ENCODE results near the gene MAGOHB. TPM values are rescaled to one million over a fixed set of nuclear protein-coding genes. Genes with fewer than 3 reads are reported as not detected.
A peak's percentile ranks its signal among the peaks of the same experiment; 100 is the strongest.

Gene MAGOHB
- total and polyA plus RNA-seq, 4 donors, result 18.3 to 28.3 (median 21.3) TPM

- Histone ChIP-seq H3K36me3 (ENCODE audit: control insufficient read depth, insufficient read depth, low read length) (no peaks in the 10 kb centered on the region), H3K4me1 (ENCODE audit: control insufficient read depth, insufficient read depth, low read length) (no peaks in the 10 kb centered on the region), H3K27me3 (ENCODE audit: control insufficient read depth, insufficient read depth, low read length) (no peaks in the 10 kb centered on the region), H3K9me3 (ENCODE audit: control insufficient read depth, insufficient read depth, low read length) (no peaks in the 10 kb centered on the region), H3K4me3 (ENCODE audit: low read depth, low read length) (no peak overlapping the region), H3K27ac (ENCODE audit: low read depth, low read length) (no peak overlapping the region)
- WGBS (ENCODE audit: insufficient coverage), result no CpG with 5 or more reads among the region's 1 CpG
- no peak for DNase-seq (ENCODE audit: low read depth in 4 of 6, low spot score in 6 of 6)
These were observed 50.4 kb downstream of the MAGOHB start for GRCh38 chr12:10563002-10563401.

- no peaks in the 10 kb centered on the region for H3K4me1 ChIP-seq (ENCODE audit: control insufficient read depth, insufficient read depth, low read length)
- H3K4me3 ChIP-seq (ENCODE audit: low read depth, low read length), result no peak overlapping the region
- H3K27ac ChIP-seq (ENCODE audit: low read depth, low read length), result no peak overlapping the region
- WGBS (ENCODE audit: insufficient coverage), result no CpG with 5 or more reads among the region's 1 CpG
- no peaks in the 10 kb centered on the region for H3K36me3 ChIP-seq (ENCODE audit: control insufficient read depth, insufficient read depth, low read length)
- DNase-seq (ENCODE audit: low read depth in 4 of 6, low spot score in 6 of 6), result peak; percentile 7 to 86 (median 42)
- H3K27me3 ChIP-seq (ENCODE audit: control insufficient read depth, insufficient read depth, low read length), result no peaks in the 10 kb centered on the region
- H3K9me3 ChIP-seq (ENCODE audit: control insufficient read depth, insufficient read depth, low read length), result no peaks in the 10 kb centered on the region
These were observed 51.0 kb downstream of the MAGOHB start for GRCh38 chr12:10562306-10562933.

DNA sequence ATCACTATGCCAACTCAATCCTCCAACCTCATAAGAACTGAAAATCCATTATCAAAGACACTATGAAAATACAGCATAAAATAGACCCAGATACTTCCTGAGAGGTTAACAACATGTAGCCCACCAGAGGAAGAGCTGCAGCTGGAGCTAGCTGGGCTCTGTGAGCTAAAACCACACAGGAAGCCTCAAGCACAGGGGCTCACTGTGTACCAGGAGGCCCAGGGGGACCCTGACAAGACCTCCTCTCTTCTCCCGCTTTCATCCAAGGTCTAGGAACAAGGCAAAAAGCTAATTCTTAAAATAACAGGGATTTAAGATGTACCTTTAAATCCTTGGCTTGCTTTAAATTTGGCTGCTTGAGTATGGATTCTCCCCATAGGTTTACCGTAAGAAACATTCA, 54.2 kb downstream of the MAGOHB start:
- no peaks in the 10 kb centered on the region for H3K4me1 ChIP-seq (ENCODE audit: control insufficient read depth, insufficient read depth, low read length)
- no CpG with 5 or more reads among the region's 2 CpGs for WGBS (ENCODE audit: insufficient coverage)
- no peaks in the 10 kb centered on the region for H3K9me3 ChIP-seq (ENCODE audit: control insufficient read depth, insufficient read depth, low read length)
- H3K4me3 ChIP-seq (ENCODE audit: low read depth, low read length), result no peak overlapping the region
- DNase-seq (ENCODE audit: low read depth in 4 of 6, low spot score in 6 of 6), result no peak
- H3K27ac ChIP-seq (ENCODE audit: low read depth, low read length), result no peak overlapping the region
- no peaks in the 10 kb centered on the region for H3K27me3 ChIP-seq (ENCODE audit: control insufficient read depth, insufficient read depth, low read length)
- H3K36me3 ChIP-seq (ENCODE audit: control insufficient read depth, insufficient read depth, low read length), result no peaks in the 10 kb centered on the region

DNA sequence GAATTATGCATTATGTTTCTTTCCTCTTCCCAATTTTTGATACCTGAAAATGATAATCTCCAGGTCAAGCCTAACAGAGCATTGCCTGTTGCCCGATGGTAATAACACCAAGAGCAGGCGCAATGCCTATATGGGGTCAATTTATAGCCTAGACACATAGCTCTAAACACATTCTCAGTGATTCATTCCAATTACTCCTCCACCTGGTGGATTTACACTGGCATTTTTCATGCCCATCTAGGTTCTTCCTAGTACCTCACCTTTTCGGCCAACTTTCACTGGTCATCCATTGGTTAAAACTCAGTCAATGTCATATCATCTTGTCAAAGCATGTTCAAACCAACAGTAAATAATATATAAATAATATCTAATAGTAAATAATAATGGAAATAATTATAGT, 54.6 kb downstream of the MAGOHB start:
- Histone ChIP-seq H3K4me1 (ENCODE audit: control insufficient read depth, insufficient read depth, low read length) (no peaks in the 10 kb centered on the region), H3K4me3 (ENCODE audit: low read depth, low read length) (no peak overlapping the region), H3K27ac (ENCODE audit: low read depth, low read length) (no peak overlapping the region), H3K9me3 (ENCODE audit: control insufficient read depth, insufficient read depth, low read length) (no peaks in the 10 kb centered on the region), H3K27me3 (ENCODE audit: control insufficient read depth, insufficient read depth, low read length) (no peaks in the 10 kb centered on the region), H3K36me3 (ENCODE audit: control insufficient read depth, insufficient read depth, low read length) (no peaks in the 10 kb centered on the region)
- no peak for DNase-seq (ENCODE audit: low read depth in 4 of 6, low spot score in 6 of 6)
- WGBS (ENCODE audit: insufficient coverage), result 100% methylated on average over 2 of the region's 3 CpGs

- Histone ChIP-seq H3K4me3 (ENCODE audit: low read depth, low read length) (no peak overlapping the region), H3K4me1 (ENCODE audit: control insufficient read depth, insufficient read depth, low read length) (no peaks in the 10 kb centered on the region), H3K27ac (ENCODE audit: low read depth, low read length) (no peak overlapping the region), H3K36me3 (ENCODE audit: control insufficient read depth, insufficient read depth, low read length) (no peaks in the 10 kb centered on the region), H3K27me3 (ENCODE audit: control insufficient read depth, insufficient read depth, low read length) (no peaks in the 10 kb centered on the region), H3K9me3 (ENCODE audit: control insufficient read depth, insufficient read depth, low read length) (no peaks in the 10 kb centered on the region)
- no peak for DNase-seq (ENCODE audit: low read depth in 4 of 6, low spot score in 6 of 6)
- 91% methylated on average over 1 of the region's 3 CpGs for WGBS (ENCODE audit: insufficient coverage)
These were observed 55.1 kb downstream of the MAGOHB start for GRCh38 chr12:10558301-10558700.

GRCh38 chr12:10557766-10558165, 55.6 kb downstream of the MAGOHB start:
- Histone ChIP-seq H3K4me3 (ENCODE audit: low read depth, low read length) (no peak overlapping the region), H3K27ac (ENCODE audit: low read depth, low read length) (no peak overlapping the region), H3K36me3 (ENCODE audit: control insufficient read depth, insufficient read depth, low read length) (no peaks in the 10 kb centered on the region), H3K9me3 (ENCODE audit: control insufficient read depth, insufficient read depth, low read length) (no peaks in the 10 kb centered on the region), H3K27me3 (ENCODE audit: control insufficient read depth, insufficient read depth, low read length) (no peaks in the 10 kb centered on the region), H3K4me1 (ENCODE audit: control insufficient read depth, insufficient read depth, low read length) (no peaks in the 10 kb centered on the region)
- DNase-seq (ENCODE audit: low read depth in 4 of 6, low spot score in 6 of 6), result peak in 1 of 6 donors; percentile 36
- WGBS (ENCODE audit: insufficient coverage), result 78% methylated on average over 1 of the region's 2 CpGs

DNA sequence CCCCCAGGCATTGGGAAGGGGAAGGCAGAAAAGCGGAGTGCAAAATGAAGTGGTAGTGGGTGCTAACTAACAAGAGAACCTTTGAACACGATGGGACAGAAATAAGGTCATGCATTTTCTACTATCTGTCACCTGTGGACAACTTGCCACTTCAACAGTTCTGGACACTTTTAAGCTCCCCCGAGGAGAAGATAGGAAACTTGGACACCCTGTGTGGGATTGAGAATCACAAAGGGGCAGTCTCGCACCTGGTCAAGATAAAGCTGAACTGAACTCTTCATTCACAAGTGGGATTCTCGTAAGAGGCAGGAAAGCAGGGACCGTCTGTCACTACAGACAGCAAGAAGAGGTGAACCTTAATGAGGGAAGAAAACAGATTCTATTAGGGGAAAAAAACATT, 56.1 kb downstream of the MAGOHB start:
- no peaks in the 10 kb centered on the region for H3K27me3 ChIP-seq (ENCODE audit: control insufficient read depth, insufficient read depth, low read length)
- no peaks in the 10 kb centered on the region for H3K4me1 ChIP-seq (ENCODE audit: control insufficient read depth, insufficient read depth, low read length)
- H3K4me3 ChIP-seq (ENCODE audit: low read depth, low read length), result no peak overlapping the region
- no peaks in the 10 kb centered on the region for H3K36me3 ChIP-seq (ENCODE audit: control insufficient read depth, insufficient read depth, low read length)
- WGBS (ENCODE audit: insufficient coverage), result 58% methylated on average over 3 of the region's 6 CpGs
- H3K27ac ChIP-seq (ENCODE audit: low read depth, low read length), result no peak overlapping the region
- no peak for DNase-seq (ENCODE audit: low read depth in 4 of 6, low spot score in 6 of 6)
- no peaks in the 10 kb centered on the region for H3K9me3 ChIP-seq (ENCODE audit: control insufficient read depth, insufficient read depth, low read length)

DNA sequence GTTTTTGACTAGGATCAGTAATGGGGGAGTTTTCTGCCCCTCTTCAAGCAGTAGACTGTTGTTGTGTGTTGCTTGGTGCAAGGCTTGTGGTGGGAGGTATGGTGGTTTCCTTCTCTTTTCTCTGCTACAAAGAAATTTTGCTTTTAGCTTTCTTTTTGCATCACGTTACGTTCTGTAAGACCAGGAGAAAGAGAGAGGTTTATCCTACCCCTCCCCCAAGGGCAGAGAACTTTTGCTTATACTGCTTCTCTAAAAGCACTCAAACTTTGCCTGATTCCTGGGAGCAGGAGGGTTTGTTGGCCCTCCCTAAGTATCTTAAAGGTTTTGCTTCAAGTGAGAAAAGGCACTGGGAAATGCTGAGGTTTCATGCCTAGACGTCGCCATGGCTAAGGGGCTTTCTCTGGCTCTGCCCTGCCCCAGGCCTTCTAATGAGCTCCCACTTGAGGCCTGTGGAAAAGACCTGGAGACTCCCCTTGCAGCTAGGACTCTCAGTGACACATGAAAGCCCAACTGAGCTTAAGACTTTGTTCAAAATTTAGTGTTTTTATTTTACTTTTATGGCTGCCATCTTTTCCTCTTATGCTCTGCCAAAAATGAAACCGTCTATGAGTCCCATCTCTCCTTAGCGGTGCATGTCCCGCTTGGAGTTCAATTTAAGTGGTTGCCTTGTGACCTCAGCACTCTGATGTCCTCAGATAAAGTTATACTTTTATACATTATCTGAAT, 58.5 kb downstream of the MAGOHB start:
- WGBS (ENCODE audit: insufficient coverage), result 92% methylated on average over 5 of the region's 7 CpGs
- no peaks in the 10 kb centered on the region for H3K4me1 ChIP-seq (ENCODE audit: control insufficient read depth, insufficient read depth, low read length)
- no peak overlapping the region for H3K4me3 ChIP-seq (ENCODE audit: low read depth, low read length)
- H3K27ac ChIP-seq (ENCODE audit: low read depth, low read length), result no peak overlapping the region
- H3K27me3 ChIP-seq (ENCODE audit: control insufficient read depth, insufficient read depth, low read length), result no peaks in the 10 kb centered on the region
- H3K36me3 ChIP-seq (ENCODE audit: control insufficient read depth, insufficient read depth, low read length), result peaks cover 3% of the 10 kb centered on the region
- H3K9me3 ChIP-seq (ENCODE audit: control insufficient read depth, insufficient read depth, low read length), result peaks cover 3% of the 10 kb centered on the region
- DNase-seq (ENCODE audit: low read depth in 4 of 6, low spot score in 6 of 6), result no peak

DNA sequence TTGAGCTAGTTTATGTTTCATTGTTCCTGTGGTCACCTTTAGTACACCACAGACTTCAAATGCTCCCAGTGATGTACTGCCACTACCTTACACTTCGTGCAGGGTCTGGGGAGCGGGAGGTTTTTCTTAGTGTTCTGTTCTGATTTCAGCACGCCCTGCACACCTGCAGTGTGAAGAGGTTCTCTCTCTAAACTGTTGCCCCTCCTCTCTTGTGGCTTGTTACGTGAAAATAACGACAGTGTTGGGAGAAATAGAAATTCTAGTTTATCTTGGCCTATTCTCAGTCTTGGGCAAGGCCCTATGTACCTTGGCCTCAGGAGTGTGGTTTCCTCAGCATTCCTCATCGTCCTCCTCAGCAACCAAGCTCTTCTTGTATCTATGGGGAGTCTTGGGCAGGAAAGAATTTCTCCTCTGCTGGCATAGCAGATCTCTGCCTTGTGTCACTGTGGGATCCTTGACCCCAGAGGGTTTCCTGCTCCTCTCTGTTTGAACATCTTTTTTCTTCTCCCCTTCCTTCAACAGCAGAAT, 59.1 kb downstream of the MAGOHB start:
- DNase-seq (ENCODE audit: low read depth in 4 of 6, low spot score in 6 of 6), result no peak
- no CpG with 5 or more reads among the region's 6 CpGs for WGBS (ENCODE audit: insufficient coverage)

More for the DNA sequence above, 59.1 kb downstream of the MAGOHB start:
- Histone ChIP-seq H3K27ac (ENCODE audit: low read depth, low read length) (no peak overlapping the region), H3K27me3 (ENCODE audit: control insufficient read depth, insufficient read depth, low read length) (no peaks in the 10 kb centered on the region), H3K36me3 (ENCODE audit: control insufficient read depth, insufficient read depth, low read length) (peaks cover 3% of the 10 kb centered on the region), H3K9me3 (ENCODE audit: control insufficient read depth, insufficient read depth, low read length) (peaks cover 3% of the 10 kb centered on the region), H3K4me1 (ENCODE audit: control insufficient read depth, insufficient read depth, low read length) (no peaks in the 10 kb centered on the region), H3K4me3 (ENCODE audit: low read depth, low read length) (no peak overlapping the region)

Data from spinal cord (tissue), 10 donors.